Measurements from ENCODE around the gene MYBPC1. TPM values are rescaled to one million over a fixed set of nuclear protein-coding genes. Genes with fewer than 3 reads are reported as not detected.

Gene MYBPC1
- total and polyA plus RNA-seq, 9 of the 15 experiments (the other 6 are each of a cell fraction or from before 2014, with no cell fraction given) = not detected

GRCh38 chr12:101675555-101675954 is 80.8 kb downstream of the MYBPC1 start:
- no peak for TF ChIP-seq SUPT5H (IDR thresholded peaks at IDR 0.05)
- TF ChIP-seq ADNP (tag; IDR thresholded peaks at IDR 0.05) = 0 out of 2 replicates have a peak, but pooled peaks have one; percentile 27
- TF ChIP-seq, protein P1, sequence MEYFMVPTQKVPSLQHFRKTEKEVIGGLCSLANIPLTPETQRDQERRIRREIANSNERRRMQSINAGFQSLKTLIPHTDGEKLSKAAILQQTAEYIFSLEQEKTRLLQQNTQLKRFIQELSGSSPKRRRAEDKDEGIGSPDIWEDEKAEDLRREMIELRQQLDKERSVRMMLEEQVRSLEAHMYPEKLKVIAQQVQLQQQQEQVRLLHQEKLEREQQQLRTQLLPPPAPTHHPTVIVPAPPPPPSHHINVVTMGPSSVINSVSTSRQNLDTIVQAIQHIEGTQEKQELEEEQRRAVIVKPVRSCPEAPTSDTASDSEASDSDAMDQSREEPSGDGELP (CRISPR knock-in tag; IDR thresholded peaks at IDR 0.05; ENCODE audit: borderline replicate concordance) = no peak
- TF ChIP-seq ZZZ3 (IDR thresholded peaks at IDR 0.05) = no peak
- TF ChIP-seq RFX1 (IDR thresholded peaks at IDR 0.05) = no peak
- TF ChIP-seq SOX6 (IDR thresholded peaks at IDR 0.05) = no peak
- no peak for TF ChIP-seq FOXJ3 (CRISPR knock-in tag; IDR thresholded peaks at IDR 0.05)
- TF ChIP-seq RBM25 (IDR thresholded peaks at IDR 0.05; ENCODE audit: low read depth, low read length, severe bottlenecking) = peak; percentile 75
- TF ChIP-seq KDM4B (IDR thresholded peaks at IDR 0.05; ENCODE audit: borderline replicate concordance in 2 of 2, low read depth in 1 of 2) = no peak
- TF ChIP-seq SPI1 (IDR thresholded peaks at IDR 0.05; ENCODE audit: borderline replicate concordance, low read depth, low read length) = no peak
- no peak for TF ChIP-seq ETS2 (tag; IDR thresholded peaks at IDR 0.05; ENCODE audit: borderline replicate concordance, poor library complexity, severe bottlenecking)
- no peak for TF ChIP-seq TARDBP (IDR thresholded peaks at IDR 0.05)
- TF ChIP-seq LEF1 (IDR thresholded peaks at IDR 0.05) = peak; percentile 56; the same call in 1 of the 2 replicates
- no peak for TF ChIP-seq SNIP1 (IDR thresholded peaks at IDR 0.05; ENCODE audit: low read depth)
- no peak for TF ChIP-seq ZNF512 (tag; IDR thresholded peaks at IDR 0.05)
- no peak for TF ChIP-seq ID3 (CRISPR knock-in tag; IDR thresholded peaks at IDR 0.05)
- no peak for TF ChIP-seq ID3 (tag; IDR thresholded peaks at IDR 0.05)
- peak; percentile 31; the same call in 1 of the 2 replicates for TF ChIP-seq BCOR (IDR thresholded peaks at IDR 0.05)
- TF ChIP-seq MEF2D (tag; conservative IDR thresholded peaks at IDR 0.05; ENCODE audit: low read depth) = no peak
- no peak for TF ChIP-seq BACH1 (tag; IDR thresholded peaks at IDR 0.05)
- TF ChIP-seq ZFX (CRISPR knock-in tag; IDR thresholded peaks at IDR 0.05) = no peak
- TF ChIP-seq RBM22 (IDR thresholded peaks at IDR 0.05; ENCODE audit: low read depth, low read length, poor library complexity, severe bottlenecking) = no peak
- WGBS (ENCODE audit: insufficient coverage, low coverage, missing lambda C conversion rate) = 57% methylated on average over 2 of the region's 2 CpGs

More at GRCh38 chr12:101675555-101675954, 80.8 kb downstream of the MYBPC1 start:
- Histone ChIP-seq H3K79me2 (ENCODE audit: control insufficient read depth, insufficient read depth, low read length) (no peaks in the 10 kb centered on the region), H3K27ac (ENCODE audit: extremely low read depth, low read depth, low read length) (no peak overlapping the region), H4K20me1 (replicated peaks; ENCODE audit: control insufficient read depth, insufficient read depth, low read length) (no peaks in the 10 kb centered on the region), H3K9ac (ENCODE audit: insufficient read depth in 1 of 2, low read depth in 2 of 2, low read length in 2 of 2) (no peak overlapping the region), H3K9me1 (ENCODE audit: control insufficient read depth, insufficient read depth, low read length) (no peaks in the 10 kb centered on the region), H3K9me3 (replicated peaks; ENCODE audit: control insufficient read depth, insufficient read depth, low read depth, low read length) (no peaks in the 10 kb centered on the region), H3K4me2 (ENCODE audit: insufficient read depth, low read length) (no peak overlapping the region), H3K36me3 (ENCODE audit: control insufficient read depth, insufficient read depth, low read length) (no peaks in the 10 kb centered on the region), H3K4me3 (no peak overlapping the region), H2AFZ (ENCODE audit: low read depth, low read length) (no peak overlapping the region), H3K4me1 (replicated peaks in 1 of 2; ENCODE audit: control insufficient read depth in 2 of 2, insufficient read depth in 2 of 2, low read length in 2 of 2) (no peaks in the 10 kb centered on the region; a peak in 1 of 5 replicates), H3K27me3 (ENCODE audit: control insufficient read depth in 2 of 2, insufficient read depth in 2 of 2, low read length in 2 of 2) (no peaks in the 10 kb centered on the region; a peak in 1 of 5 replicates)
- POLR2A ChIA-PET = no interaction called here
- in situ Hi-C loops (cut with MboI) (no loop called here), intact Hi-C loops (cut with micrococcal nuclease) (no loop called here)
- FAIRE-seq (no peak), ATAC-seq (no peak), DNase-seq (ENCODE audit: extremely low read depth in 1 of 4, low spot score in 3 of 4) (no peak)
- CTCF ChIA-PET (ENCODE audit: low intra/inter-chr PET ratio) = no interaction called here
- no TSS peak for BruUV-seq (replicated peaks)

All from K562 (cell line).